Body of pancreas (tissue), 4 donors: Measurements from ENCODE around the gene AKT3.

Experiments
- POLR2A ChIP-seq, 3 donors: fragments of 450-650 bp; IDR thresholded peaks; one replicate each; pipeline ENCODE4 v1.6.1; 2016; ENCODE audit warnings: antibody characterized with exemption in 3 of 3, mild to moderate bottlenecking in 2 of 3
- TF ChIP-seq, protein P1 (sequence below), 7 experiments: fragments of 450-650 bp in 4 of 7; fragments of 200-600 bp in 3 of 7; sonication (generic) in 3 of 7; IDR thresholded peaks; one replicate each; pipeline ENCODE4 v1.5.1; 2016 to 2019; ENCODE audit warnings: antibody characterized with exemption in 7 of 7

DNA sequence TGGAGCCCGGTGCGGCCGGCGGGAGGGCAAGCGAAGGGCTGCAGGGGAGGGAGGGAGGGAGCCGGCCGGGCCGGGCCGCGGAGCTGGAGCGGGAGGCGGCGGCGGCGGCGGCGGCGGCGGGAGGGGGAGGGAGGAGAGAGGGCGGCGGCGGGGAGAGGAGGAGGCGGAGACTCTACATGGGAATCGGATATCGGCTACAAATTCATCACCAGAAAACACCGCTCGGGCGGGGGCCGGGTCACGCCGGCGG, at the start of gene AKT3:
- no peak for TF ChIP-seq POLR2A (IDR thresholded peaks at IDR 0.05)
- TF ChIP-seq, protein P1, sequence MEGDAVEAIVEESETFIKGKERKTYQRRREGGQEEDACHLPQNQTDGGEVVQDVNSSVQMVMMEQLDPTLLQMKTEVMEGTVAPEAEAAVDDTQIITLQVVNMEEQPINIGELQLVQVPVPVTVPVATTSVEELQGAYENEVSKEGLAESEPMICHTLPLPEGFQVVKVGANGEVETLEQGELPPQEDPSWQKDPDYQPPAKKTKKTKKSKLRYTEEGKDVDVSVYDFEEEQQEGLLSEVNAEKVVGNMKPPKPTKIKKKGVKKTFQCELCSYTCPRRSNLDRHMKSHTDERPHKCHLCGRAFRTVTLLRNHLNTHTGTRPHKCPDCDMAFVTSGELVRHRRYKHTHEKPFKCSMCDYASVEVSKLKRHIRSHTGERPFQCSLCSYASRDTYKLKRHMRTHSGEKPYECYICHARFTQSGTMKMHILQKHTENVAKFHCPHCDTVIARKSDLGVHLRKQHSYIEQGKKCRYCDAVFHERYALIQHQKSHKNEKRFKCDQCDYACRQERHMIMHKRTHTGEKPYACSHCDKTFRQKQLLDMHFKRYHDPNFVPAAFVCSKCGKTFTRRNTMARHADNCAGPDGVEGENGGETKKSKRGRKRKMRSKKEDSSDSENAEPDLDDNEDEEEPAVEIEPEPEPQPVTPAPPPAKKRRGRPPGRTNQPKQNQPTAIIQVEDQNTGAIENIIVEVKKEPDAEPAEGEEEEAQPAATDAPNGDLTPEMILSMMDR (IDR thresholded peaks at IDR 0.05) = no peak
